Measurements from ENCODE around the gene ASCL2.

ASCL2 gene

GRCh38 chr11:2298131-2298794 lies 27.9 kb upstream of the ASCL2 start:
- CTCF ChIA-PET, result interaction anchor here (1.0 to 17.1 kb wide), 3 partner anchors 10 to 123 kb away, joined by 3 to 485 read pairs (median 8); no protein-coding TSS in a partner anchor
- POLR2A ChIA-PET, result no interaction called here
- no peak for TF ChIP-seq CTCF (IDR thresholded peaks at IDR 0.05; ENCODE audit: control extremely low read depth, extremely low read depth, low read depth, missing control alignments)
- DNase-seq (ENCODE audit: extremely low spot score), result no peak

GRCh38 chr11:2297623-2298030 lies 27.2 kb upstream of the ASCL2 start:
- ChIA-PET CTCF (interaction anchor here (0.9 to 17.1 kb wide), 4 partner anchors 9 to 645 kb away, joined by 3 to 485 read pairs (median 6); no protein-coding TSS in a partner anchor), POLR2A (no interaction called here)
- TF ChIP-seq CTCF (IDR thresholded peaks at IDR 0.05; ENCODE audit: control extremely low read depth, extremely low read depth, low read depth, missing control alignments), result no peak
- DNase-seq (ENCODE audit: extremely low spot score), result no peak

- DNase-seq (ENCODE audit: extremely low spot score), result no peak
- POLR2A ChIA-PET, result no interaction called here
- TF ChIP-seq CTCF (IDR thresholded peaks at IDR 0.05; ENCODE audit: control extremely low read depth, extremely low read depth, low read depth, missing control alignments), result no peak
- CTCF ChIA-PET, result interaction anchor here (0.9 to 17.1 kb wide), 2 partner anchors 124 to 644 kb away, joined by 3 to 485 read pairs; no protein-coding TSS in a partner anchor
These were observed 26.7 kb upstream of the ASCL2 start for GRCh38 chr11:2296913-2297622.

GRCh38 chr11:2295971-2296912 lies 25.9 kb upstream of the ASCL2 start:
- no peak for TF ChIP-seq CTCF (IDR thresholded peaks at IDR 0.05; ENCODE audit: control extremely low read depth, extremely low read depth, low read depth, missing control alignments)
- POLR2A ChIA-PET, result no interaction called here
- CTCF ChIA-PET, result interaction anchor here (1.4 to 17.1 kb wide), 2 partner anchors 125 to 235 kb away, joined by 3 to 485 read pairs; no protein-coding TSS in a partner anchor
- no peak for DNase-seq (ENCODE audit: extremely low spot score)

GRCh38 chr11:2294926-2295290 lies 24.5 kb upstream of the ASCL2 start:
- TF ChIP-seq CTCF (IDR thresholded peaks at IDR 0.05; ENCODE audit: control extremely low read depth, extremely low read depth, low read depth, missing control alignments), result no peak
- ChIA-PET POLR2A (no interaction called here), CTCF (interaction anchor here (1.4 kb wide), 1 partner anchor 10 kb away, joined by 4 read pairs; no protein-coding TSS in a partner anchor)
- DNase-seq (ENCODE audit: extremely low spot score), result no peak
